ENCODE measurements around the gene IL11RA. TPM values are rescaled to one million over a fixed set of nuclear protein-coding genes. Genes with fewer than 3 reads are reported as not detected.

Gene IL11RA
- total and polyA plus RNA-seq, 2 of the 8 experiments (the other 6 are each of a cell fraction or from before 2014, with no cell fraction given), result 5.5 to 9.1 TPM

DNA sequence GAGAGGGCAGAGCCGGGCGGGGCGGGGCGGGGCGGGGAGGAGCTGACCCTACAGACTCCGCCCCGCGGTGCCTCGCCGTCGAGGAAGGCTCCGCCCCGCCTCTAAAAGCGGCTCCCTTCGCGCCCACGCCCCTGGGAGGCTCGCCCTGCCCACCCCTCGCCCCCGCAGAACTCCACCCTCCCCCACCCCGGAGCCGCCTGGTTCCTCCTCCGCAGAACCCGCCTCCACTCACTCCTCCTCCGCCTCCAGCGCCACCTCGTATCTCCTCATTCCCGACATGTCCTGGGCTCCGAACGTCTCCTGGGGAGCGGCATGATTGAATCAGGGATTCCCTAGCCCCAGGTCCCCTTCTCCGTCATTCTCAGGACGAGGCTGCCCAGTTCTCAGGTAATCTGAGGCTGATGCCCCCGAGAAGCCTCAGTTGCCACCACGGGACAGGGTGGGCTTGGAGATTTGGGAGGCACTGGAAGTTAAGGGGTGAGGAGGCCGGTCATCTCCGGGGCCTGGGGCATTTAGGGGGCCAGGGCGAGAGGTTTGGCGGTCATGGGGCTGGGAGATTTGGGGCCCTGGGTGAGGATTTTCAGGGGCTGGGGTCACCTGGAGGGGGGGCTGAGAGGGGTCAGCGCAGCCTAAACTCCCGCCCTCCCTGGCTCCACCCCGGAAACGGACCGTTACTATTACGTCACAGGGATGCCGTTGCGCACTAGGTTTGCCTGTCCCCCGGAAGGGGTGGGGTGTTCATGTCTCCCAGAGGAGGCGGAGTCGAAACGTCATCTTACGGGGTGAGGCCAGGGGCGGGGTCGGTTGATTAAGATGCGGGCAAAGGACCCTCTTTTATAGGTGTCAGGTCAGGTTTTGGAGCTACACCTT is 13.6 kb downstream of the IL11RA start (continued):
- TF ChIP-seq, protein P1, sequence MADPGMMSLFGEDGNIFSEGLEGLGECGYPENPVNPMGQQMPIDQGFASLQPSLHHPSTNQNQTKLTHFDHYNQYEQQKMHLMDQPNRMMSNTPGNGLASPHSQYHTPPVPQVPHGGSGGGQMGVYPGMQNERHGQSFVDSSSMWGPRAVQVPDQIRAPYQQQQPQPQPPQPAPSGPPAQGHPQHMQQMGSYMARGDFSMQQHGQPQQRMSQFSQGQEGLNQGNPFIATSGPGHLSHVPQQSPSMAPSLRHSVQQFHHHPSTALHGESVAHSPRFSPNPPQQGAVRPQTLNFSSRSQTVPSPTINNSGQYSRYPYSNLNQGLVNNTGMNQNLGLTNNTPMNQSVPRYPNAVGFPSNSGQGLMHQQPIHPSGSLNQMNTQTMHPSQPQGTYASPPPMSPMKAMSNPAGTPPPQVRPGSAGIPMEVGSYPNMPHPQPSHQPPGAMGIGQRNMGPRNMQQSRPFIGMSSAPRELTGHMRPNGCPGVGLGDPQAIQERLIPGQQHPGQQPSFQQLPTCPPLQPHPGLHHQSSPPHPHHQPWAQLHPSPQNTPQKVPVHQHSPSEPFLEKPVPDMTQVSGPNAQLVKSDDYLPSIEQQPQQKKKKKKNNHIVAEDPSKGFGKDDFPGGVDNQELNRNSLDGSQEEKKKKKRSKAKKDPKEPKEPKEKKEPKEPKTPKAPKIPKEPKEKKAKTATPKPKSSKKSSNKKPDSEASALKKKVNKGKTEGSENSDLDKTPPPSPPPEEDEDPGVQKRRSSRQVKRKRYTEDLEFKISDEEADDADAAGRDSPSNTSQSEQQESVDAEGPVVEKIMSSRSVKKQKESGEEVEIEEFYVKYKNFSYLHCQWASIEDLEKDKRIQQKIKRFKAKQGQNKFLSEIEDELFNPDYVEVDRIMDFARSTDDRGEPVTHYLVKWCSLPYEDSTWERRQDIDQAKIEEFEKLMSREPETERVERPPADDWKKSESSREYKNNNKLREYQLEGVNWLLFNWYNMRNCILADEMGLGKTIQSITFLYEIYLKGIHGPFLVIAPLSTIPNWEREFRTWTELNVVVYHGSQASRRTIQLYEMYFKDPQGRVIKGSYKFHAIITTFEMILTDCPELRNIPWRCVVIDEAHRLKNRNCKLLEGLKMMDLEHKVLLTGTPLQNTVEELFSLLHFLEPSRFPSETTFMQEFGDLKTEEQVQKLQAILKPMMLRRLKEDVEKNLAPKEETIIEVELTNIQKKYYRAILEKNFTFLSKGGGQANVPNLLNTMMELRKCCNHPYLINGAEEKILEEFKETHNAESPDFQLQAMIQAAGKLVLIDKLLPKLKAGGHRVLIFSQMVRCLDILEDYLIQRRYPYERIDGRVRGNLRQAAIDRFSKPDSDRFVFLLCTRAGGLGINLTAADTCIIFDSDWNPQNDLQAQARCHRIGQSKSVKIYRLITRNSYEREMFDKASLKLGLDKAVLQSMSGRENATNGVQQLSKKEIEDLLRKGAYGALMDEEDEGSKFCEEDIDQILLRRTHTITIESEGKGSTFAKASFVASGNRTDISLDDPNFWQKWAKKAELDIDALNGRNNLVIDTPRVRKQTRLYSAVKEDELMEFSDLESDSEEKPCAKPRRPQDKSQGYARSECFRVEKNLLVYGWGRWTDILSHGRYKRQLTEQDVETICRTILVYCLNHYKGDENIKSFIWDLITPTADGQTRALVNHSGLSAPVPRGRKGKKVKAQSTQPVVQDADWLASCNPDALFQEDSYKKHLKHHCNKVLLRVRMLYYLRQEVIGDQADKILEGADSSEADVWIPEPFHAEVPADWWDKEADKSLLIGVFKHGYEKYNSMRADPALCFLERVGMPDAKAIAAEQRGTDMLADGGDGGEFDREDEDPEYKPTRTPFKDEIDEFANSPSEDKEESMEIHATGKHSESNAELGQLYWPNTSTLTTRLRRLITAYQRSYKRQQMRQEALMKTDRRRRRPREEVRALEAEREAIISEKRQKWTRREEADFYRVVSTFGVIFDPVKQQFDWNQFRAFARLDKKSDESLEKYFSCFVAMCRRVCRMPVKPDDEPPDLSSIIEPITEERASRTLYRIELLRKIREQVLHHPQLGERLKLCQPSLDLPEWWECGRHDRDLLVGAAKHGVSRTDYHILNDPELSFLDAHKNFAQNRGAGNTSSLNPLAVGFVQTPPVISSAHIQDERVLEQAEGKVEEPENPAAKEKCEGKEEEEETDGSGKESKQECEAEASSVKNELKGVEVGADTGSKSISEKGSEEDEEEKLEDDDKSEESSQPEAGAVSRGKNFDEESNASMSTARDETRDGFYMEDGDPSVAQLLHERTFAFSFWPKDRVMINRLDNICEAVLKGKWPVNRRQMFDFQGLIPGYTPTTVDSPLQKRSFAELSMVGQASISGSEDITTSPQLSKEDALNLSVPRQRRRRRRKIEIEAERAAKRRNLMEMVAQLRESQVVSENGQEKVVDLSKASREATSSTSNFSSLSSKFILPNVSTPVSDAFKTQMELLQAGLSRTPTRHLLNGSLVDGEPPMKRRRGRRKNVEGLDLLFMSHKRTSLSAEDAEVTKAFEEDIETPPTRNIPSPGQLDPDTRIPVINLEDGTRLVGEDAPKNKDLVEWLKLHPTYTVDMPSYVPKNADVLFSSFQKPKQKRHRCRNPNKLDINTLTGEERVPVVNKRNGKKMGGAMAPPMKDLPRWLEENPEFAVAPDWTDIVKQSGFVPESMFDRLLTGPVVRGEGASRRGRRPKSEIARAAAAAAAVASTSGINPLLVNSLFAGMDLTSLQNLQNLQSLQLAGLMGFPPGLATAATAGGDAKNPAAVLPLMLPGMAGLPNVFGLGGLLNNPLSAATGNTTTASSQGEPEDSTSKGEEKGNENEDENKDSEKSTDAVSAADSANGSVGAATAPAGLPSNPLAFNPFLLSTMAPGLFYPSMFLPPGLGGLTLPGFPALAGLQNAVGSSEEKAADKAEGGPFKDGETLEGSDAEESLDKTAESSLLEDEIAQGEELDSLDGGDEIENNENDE (IDR thresholded peaks at IDR 0.05; ENCODE audit: insufficient replicate concordance, low read length), result no peak
- TF ChIP-seq NANOG (IDR thresholded peaks at IDR 0.05; ENCODE audit: insufficient read depth, low read depth, low read length, poor library complexity, severe bottlenecking) (no peak), POLR2AphosphoS5 (IDR thresholded peaks at IDR 0.05; ENCODE audit: low read depth, low read length) (peak; percentile 87), CTBP2 (IDR thresholded peaks at IDR 0.05; ENCODE audit: borderline replicate concordance, insufficient read depth, insufficient read length, low read length) (no peak), KDM4A (IDR thresholded peaks at IDR 0.05; ENCODE audit: low read depth, low read length, severe bottlenecking) (peak; percentile 26), SAP30 (IDR thresholded peaks at IDR 0.05; ENCODE audit: insufficient read depth, insufficient replicate concordance, low read length) (peak; percentile 26)
- TF ChIP-seq, protein P2, sequence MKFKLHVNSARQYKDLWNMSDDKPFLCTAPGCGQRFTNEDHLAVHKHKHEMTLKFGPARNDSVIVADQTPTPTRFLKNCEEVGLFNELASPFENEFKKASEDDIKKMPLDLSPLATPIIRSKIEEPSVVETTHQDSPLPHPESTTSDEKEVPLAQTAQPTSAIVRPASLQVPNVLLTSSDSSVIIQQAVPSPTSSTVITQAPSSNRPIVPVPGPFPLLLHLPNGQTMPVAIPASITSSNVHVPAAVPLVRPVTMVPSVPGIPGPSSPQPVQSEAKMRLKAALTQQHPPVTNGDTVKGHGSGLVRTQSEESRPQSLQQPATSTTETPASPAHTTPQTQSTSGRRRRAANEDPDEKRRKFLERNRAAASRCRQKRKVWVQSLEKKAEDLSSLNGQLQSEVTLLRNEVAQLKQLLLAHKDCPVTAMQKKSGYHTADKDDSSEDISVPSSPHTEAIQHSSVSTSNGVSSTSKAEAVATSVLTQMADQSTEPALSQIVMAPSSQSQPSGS (IDR thresholded peaks at IDR 0.05; ENCODE audit: low read length), result no peak

All from H1 (cell line).